ENCODE measurements around the gene RAB43. TPM values are rescaled to one million over a fixed set of nuclear protein-coding genes. Genes with fewer than 3 reads are reported as not detected.
"Not testable (repeated sequence)": the region's sequence is repeated elsewhere in the genome, so short reads cannot be mapped to it uniquely, and the experiment has no call there.

Gene RAB43
- total RNA-seq, 1 donor from 2014 or later = 72.9 TPM

DNA sequence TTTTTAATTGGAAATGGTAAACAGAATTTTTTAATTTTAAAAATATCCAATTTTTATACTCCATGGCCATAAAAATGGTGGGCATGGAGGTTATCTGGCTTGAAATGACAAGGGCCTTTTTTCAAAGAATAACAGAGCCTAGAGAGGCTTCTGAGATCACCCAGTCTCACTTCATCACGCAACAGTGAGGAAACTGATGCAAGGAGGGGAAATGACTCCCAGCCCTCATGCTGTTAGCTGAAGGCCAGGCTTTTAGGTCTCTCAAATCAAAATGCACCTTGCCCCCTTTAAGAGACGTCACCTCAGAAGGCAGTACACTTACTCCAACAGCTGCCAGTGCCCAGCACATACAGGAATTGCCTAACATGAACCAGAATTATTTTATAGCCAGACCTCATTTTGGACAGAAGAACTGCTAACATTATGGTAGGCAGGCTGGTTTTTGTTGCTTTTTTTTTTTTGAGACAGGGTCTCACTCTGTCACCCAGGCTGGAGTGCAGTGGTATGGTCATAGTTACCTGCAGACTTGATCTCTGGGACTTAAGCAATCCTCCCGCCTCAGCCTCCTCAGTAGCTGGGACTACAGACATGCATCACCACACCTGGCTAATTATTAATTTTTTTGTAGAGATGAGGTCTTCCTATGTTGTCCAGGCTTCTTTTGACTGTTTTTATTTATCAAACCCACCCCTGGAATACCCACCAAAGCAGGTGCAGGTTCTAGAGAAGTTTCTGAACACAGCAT lies 9.1 kb downstream of the RAB43 start:
- no peak overlapping the region for H3K4me3 ChIP-seq
- no peak for DNase-seq (ENCODE audit: low spot score in 2 of 2)
- H3K27ac ChIP-seq = no peak overlapping the region
- intact Hi-C loops (cut with DNase I) = no loop called here
- peaks cover 10 to 35% of the 10 kb centered on the region in 2 donors for H3K36me3 ChIP-seq
- no peaks in the 10 kb centered on the region for H3K27me3 ChIP-seq
- TF ChIP-seq, protein P1, sequence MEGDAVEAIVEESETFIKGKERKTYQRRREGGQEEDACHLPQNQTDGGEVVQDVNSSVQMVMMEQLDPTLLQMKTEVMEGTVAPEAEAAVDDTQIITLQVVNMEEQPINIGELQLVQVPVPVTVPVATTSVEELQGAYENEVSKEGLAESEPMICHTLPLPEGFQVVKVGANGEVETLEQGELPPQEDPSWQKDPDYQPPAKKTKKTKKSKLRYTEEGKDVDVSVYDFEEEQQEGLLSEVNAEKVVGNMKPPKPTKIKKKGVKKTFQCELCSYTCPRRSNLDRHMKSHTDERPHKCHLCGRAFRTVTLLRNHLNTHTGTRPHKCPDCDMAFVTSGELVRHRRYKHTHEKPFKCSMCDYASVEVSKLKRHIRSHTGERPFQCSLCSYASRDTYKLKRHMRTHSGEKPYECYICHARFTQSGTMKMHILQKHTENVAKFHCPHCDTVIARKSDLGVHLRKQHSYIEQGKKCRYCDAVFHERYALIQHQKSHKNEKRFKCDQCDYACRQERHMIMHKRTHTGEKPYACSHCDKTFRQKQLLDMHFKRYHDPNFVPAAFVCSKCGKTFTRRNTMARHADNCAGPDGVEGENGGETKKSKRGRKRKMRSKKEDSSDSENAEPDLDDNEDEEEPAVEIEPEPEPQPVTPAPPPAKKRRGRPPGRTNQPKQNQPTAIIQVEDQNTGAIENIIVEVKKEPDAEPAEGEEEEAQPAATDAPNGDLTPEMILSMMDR (IDR thresholded peaks at IDR 0.05) = no peak
- H3K9me3 ChIP-seq = no peaks in the 10 kb centered on the region
- H3K4me1 ChIP-seq = no peaks in the 10 kb centered on the region

DNA sequence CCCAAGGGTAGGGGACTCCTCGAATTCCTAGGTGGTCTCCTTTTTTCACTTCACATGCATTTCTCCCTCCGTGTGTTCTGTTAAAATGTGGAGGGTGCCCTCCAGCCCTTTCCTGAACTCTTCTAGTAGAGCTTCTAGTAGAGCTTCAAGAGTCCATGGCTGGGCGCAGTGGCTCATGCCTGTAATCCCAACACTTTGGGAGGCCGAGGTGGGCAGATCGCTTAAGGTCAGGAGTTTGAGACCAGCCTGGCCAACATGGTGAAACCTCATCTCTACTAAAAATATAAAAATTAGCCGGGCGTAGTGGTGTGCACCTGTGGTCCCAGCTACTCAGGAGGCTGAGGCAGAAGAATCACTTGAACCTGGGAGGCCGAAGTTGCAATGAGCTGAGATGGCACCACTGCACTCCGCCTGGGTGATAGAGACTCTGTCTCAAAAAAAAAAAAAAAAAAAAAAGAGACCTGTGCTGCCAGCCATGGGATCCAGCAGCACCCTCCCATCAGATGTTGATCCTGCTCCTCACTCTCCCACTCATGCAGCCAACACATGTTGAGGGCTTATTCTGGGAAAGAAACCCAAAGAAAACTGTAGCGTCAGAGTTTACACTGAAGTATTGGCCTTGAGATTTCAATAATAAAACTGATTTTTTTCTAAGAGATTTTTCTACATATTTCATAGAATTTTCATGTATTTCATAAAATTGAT lies 10.4 kb downstream of the RAB43 start:
- H3K27ac ChIP-seq = not testable (repeated sequence)

DNA sequence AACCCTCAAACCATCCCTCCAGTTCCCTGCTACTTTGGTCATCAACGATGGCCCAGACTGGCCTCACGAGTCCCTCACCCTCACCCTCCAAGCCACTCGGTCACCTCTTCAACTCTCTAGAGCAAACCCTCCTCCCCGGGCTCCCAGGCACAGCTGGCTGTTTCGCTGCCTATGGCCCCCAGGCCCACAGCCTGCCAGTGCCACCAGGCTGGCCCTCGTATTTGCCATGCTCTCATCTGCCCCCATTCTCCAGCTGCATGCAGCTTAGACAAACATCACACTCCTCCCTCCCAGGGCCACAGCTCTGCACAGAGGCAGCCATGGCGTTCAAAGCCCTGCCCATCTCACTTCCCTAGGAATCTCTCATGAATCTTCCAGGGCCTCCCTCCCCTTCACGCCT lies 13.8 kb downstream of the RAB43 start:
- no peak for DNase-seq (ENCODE audit: low spot score in 2 of 2)
- H3K36me3 ChIP-seq = peaks cover 10 to 23% of the 10 kb centered on the region in 2 donors
- H3K4me1 ChIP-seq = peaks cover 0 to 5% of the 10 kb centered on the region in 2 donors
- no peak overlapping the region for H3K27ac ChIP-seq
- TF ChIP-seq, protein P1 (IDR thresholded peaks at IDR 0.05) = no peak
- intact Hi-C loops (cut with DNase I) = no loop called here
- H3K27me3 ChIP-seq = no peaks in the 10 kb centered on the region
- H3K4me3 ChIP-seq = no peak overlapping the region
- H3K9me3 ChIP-seq = no peaks in the 10 kb centered on the region

More for the DNA sequence above, 10.4 kb downstream of the RAB43 start:
- intact Hi-C loops (cut with DNase I); H3K27me3 ChIP-seq; H3K4me1 ChIP-seq; H3K9me3 ChIP-seq; H3K4me3 ChIP-seq; DNase-seq (ENCODE audit: low spot score in 2 of 2): not testable (repeated sequence)
- peaks cover 10 to 37% of the 10 kb centered on the region in 2 donors for H3K36me3 ChIP-seq

DNA sequence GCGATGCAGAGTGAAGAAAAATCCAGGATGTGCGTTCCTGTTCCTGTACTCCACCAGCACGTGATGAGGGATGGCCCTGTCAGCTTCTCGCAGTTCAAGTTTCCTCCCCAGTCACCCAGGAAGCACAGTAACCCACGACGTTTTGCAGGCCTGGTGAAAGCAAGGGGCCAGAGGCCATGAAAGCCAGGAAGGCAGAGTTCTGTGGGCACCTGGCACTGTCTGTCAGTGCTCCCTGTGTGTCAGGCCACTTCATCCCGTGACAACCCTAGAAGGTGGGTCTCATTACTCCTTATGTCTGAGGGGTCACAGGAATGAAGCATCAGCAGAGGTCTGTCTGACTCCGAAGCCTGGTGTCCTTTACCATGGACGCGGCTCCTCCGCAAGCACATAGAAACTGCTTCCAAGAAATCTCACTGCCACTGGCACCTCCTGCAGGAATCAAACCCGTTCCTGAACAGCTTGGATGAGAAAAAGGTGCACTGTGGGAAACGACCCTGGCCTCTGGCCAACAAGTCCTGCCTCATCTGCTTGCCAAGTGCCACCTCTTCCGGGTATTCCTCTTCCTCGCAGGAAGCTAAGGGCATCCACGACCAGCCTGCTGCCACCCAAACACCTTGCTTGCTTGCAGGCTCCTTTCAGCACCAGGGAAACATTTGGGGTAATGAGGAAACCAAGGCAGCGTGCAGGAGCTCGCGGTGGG lies 14.6 kb downstream of the RAB43 start:
- TF ChIP-seq, protein P1 (IDR thresholded peaks at IDR 0.05) = no peak
- no peak overlapping the region for H3K27ac ChIP-seq
- no peaks in the 10 kb centered on the region for H3K27me3 ChIP-seq
- peaks cover 0 to 5% of the 10 kb centered on the region in 2 donors for H3K4me1 ChIP-seq
- peaks cover 10 to 23% of the 10 kb centered on the region in 2 donors for H3K36me3 ChIP-seq
- DNase-seq (ENCODE audit: low spot score in 2 of 2) = no peak
- no peak overlapping the region for H3K4me3 ChIP-seq
- intact Hi-C loops (cut with DNase I) = no loop called here
- H3K9me3 ChIP-seq = no peaks in the 10 kb centered on the region

DNA sequence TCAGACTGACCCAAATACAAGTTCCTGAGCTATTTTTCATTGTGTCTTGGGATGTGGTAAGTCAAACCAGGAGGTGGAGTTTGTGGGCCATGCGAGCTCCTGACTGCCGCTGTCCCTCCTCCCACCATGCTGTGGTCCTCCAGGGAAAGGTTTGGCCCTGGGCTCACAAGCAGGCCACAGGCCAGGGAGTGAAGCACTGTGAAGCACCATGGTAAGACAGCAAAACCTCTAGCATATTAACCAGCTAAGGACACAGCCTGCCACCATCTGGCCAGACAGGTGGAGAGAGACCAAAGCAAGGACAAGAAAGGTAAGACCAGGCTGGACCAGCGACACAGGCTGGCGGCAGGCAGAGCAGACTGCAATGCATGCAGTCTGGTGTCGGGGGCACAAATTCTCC lies 15.3 kb downstream of the RAB43 start:
- intact Hi-C loops (cut with DNase I) = no loop called here
- H3K27ac ChIP-seq = no peak overlapping the region
- H3K4me3 ChIP-seq = no peak overlapping the region
- H3K9me3 ChIP-seq = no peaks in the 10 kb centered on the region
- H3K27me3 ChIP-seq = no peaks in the 10 kb centered on the region
- peaks cover 6 to 23% of the 10 kb centered on the region in 2 donors for H3K36me3 ChIP-seq
- TF ChIP-seq, protein P1 (IDR thresholded peaks at IDR 0.05) = no peak
- peaks cover 0 to 5% of the 10 kb centered on the region in 2 donors for H3K4me1 ChIP-seq
- DNase-seq (ENCODE audit: low spot score in 2 of 2) = no peak

DNA sequence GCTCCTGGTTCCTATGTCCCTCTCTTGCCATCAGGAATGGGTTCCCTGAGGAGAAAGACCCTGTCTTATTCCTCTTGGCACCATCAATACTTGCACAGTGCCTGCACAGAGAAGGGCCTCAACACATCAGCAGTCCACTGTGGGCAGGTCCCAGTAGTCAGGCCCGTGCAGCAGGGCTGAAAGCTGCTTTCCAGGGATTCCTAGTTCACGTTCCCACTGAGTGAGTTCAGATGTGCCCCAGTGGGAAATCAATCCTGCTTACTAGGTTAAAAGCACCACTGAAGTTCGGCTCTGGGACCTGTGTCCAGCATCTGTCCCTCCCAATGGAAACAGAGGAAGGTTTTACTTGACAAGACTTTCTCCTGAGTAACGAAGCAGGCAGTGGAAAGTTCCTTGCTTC lies 15.7 kb downstream of the RAB43 start:
- Histone ChIP-seq H3K9me3 (no peaks in the 10 kb centered on the region), H3K36me3 (peaks cover 6 to 20% of the 10 kb centered on the region in 2 donors), H3K4me1 (peaks cover 0 to 5% of the 10 kb centered on the region in 2 donors), H3K27me3 (no peaks in the 10 kb centered on the region), H3K27ac (no peak overlapping the region), H3K4me3 (no peak overlapping the region)
- intact Hi-C loops (cut with DNase I) = no loop called here
- no peak for DNase-seq (ENCODE audit: low spot score in 2 of 2)
- TF ChIP-seq, protein P1 (IDR thresholded peaks at IDR 0.05) = no peak
